BLaER1 treated with 17β-estradiol and CSF1 and Interleukin-3, amounts not matched to agents 10 nM and 100 nM (cell line): ENCODE results near the gene ARHGAP8.

Experiments used
- H3K27ac ChIP-seq, 11 experiments: shearing (Covaris generic); formaldehyde crosslinking; 2 replicates each; pipeline ENCODE4 v1.8.1; 2022
- H3K27me3 ChIP-seq, 11 experiments: shearing (Covaris generic); formaldehyde crosslinking; 2 replicates each; pipeline ENCODE4 v1.8.1; 2022
- H3K36me3 ChIP-seq, 11 experiments: shearing (Covaris generic); formaldehyde crosslinking; 2 replicates each; pipeline ENCODE4 v1.8.1; 2022
- H3K4me1 ChIP-seq, 10 experiments: shearing (Covaris generic); formaldehyde crosslinking; 2 replicates each; pipeline ENCODE4 v1.8.1; 2022
- H3K4me2 ChIP-seq, 11 experiments: shearing (Covaris generic); formaldehyde crosslinking; 2 replicates each; pipeline ENCODE4 v1.8.1; 2022
- H3K4me3 ChIP-seq, 10 experiments: shearing (Covaris generic); formaldehyde crosslinking; 2 replicates each; pipeline ENCODE4 v1.8.1; 2022
- H3K9ac ChIP-seq, 11 experiments: shearing (Covaris generic); formaldehyde crosslinking; 2 replicates each; pipeline ENCODE4 v1.8.1; 2022
- H3K9me3 ChIP-seq, 11 experiments: shearing (Covaris generic); formaldehyde crosslinking; replicated peaks in 1 of 11; 2 replicates each; pipeline ENCODE4 v1.8.1; 2022
- H4K20me1 ChIP-seq, 11 experiments: shearing (Covaris generic); formaldehyde crosslinking; 2 replicates each; pipeline ENCODE4 v1.8.1; 2022
- Cebpa-rat ChIP-seq, 11 experiments: shearing (Covaris generic); IDR thresholded peaks; 2 replicates each; pipeline ENCODE4 v1.8.1; 2022

ARHGAP8 gene

GRCh38 chr22:44862281-44862680 is 109.9 kb downstream of the ARHGAP8 start:
- no peaks in the 10 kb centered on the region for H3K36me3 ChIP-seq
- H3K27me3 ChIP-seq: no peaks in the 10 kb centered on the region
- H3K4me3 ChIP-seq: no peak overlapping the region
- H3K9me3 ChIP-seq: no peaks in the 10 kb centered on the region; a peak in 1 of 22 replicates
- no peak overlapping the region for H3K9ac ChIP-seq
- H3K4me1 ChIP-seq: no peaks in the 10 kb centered on the region
- no peak overlapping the region for H3K4me2 ChIP-seq
- H3K27ac ChIP-seq: no peak overlapping the region
- TF ChIP-seq Cebpa-rat (IDR thresholded peaks at IDR 0.05): no peak
- no peaks in the 10 kb centered on the region for H4K20me1 ChIP-seq

GRCh38 chr22:44862981-44863860 is 110.8 kb downstream of the ARHGAP8 start:
- no peaks in the 10 kb centered on the region for H4K20me1 ChIP-seq
- no peak overlapping the region for H3K4me2 ChIP-seq
- TF ChIP-seq Cebpa-rat (IDR thresholded peaks at IDR 0.05): no peak
- no peaks in the 10 kb centered on the region for H3K36me3 ChIP-seq
- no peaks in the 10 kb centered on the region; a peak in 1 of 22 replicates for H3K9me3 ChIP-seq
- H3K4me3 ChIP-seq: no peak overlapping the region
- H3K27ac ChIP-seq: no peak overlapping the region
- H3K9ac ChIP-seq: no peak overlapping the region
- no peaks in the 10 kb centered on the region for H3K27me3 ChIP-seq
- no peaks in the 10 kb centered on the region for H3K4me1 ChIP-seq

GRCh38 chr22:44865193-44866057 is 113.0 kb downstream of the ARHGAP8 start:
- Histone ChIP-seq H3K4me3 (no peak overlapping the region), H3K9ac (no peak overlapping the region), H3K9me3 (no peaks in the 10 kb centered on the region; a peak in 1 of 22 replicates), H3K4me2 (no peak overlapping the region), H3K27me3 (no peaks in the 10 kb centered on the region), H3K27ac (no peak overlapping the region), H4K20me1 (no peaks in the 10 kb centered on the region), H3K4me1 (peaks cover 0 to 18% (median 10%) of the 10 kb centered on the region in 10 experiments; a peak in 13 of 20 replicates), H3K36me3 (no peaks in the 10 kb centered on the region)
- TF ChIP-seq Cebpa-rat (IDR thresholded peaks at IDR 0.05): no peak

- no peak overlapping the region for H3K4me3 ChIP-seq
- peaks cover 11 to 18% (median 13%) of the 10 kb centered on the region in 11 experiments for H3K9me3 ChIP-seq
- peak overlapping the region in 3 of 11 experiments; percentile 4 to 46 (median 23); a peak in 2 of 22 replicates for H3K4me2 ChIP-seq
- H3K36me3 ChIP-seq: peaks cover 0 to 6% (median 0%) of the 10 kb centered on the region in 11 experiments; a peak in 3 of 22 replicates
- no peaks in the 10 kb centered on the region for H4K20me1 ChIP-seq
- no peak for TF ChIP-seq Cebpa-rat (IDR thresholded peaks at IDR 0.05)
- no peak overlapping the region for H3K9ac ChIP-seq
- no peaks in the 10 kb centered on the region for H3K27me3 ChIP-seq
- H3K4me1 ChIP-seq: peaks cover 0 to 18% (median 10%) of the 10 kb centered on the region in 10 experiments; a peak in 13 of 20 replicates
- H3K27ac ChIP-seq: peak overlapping the region in 2 of 11 experiments; percentile 47 to 48; a peak in 2 of 22 replicates
Measured at GRCh38 chr22:44869196-44869595, 116.8 kb downstream of the ARHGAP8 start.

GRCh38 chr22:44870021-44870420 is 117.6 kb downstream of the ARHGAP8 start:
- Histone ChIP-seq H3K9ac (0 out of 22 replicates have a peak overlapping the region, but pooled peaks of 1 of the 11 experiments have one; percentile 2), H3K27me3 (no peaks in the 10 kb centered on the region), H3K36me3 (peaks cover 0 to 6% (median 0%) of the 10 kb centered on the region in 11 experiments; a peak in 3 of 22 replicates), H4K20me1 (no peaks in the 10 kb centered on the region), H3K4me1 (peaks cover 0 to 18% (median 10%) of the 10 kb centered on the region in 10 experiments; a peak in 13 of 20 replicates), H3K4me2 (peak overlapping the region in 10 of 11 experiments; percentile 4 to 49 (median 34); a peak in 14 of 22 replicates), H3K27ac (peak overlapping the region in 4 of 11 experiments; percentile 7 to 48 (median 40); a peak in 6 of 22 replicates), H3K9me3 (peaks cover 11 to 18% (median 13%) of the 10 kb centered on the region in 11 experiments), H3K4me3 (no peak overlapping the region)
- no peak for TF ChIP-seq Cebpa-rat (IDR thresholded peaks at IDR 0.05)

GRCh38 chr22:44871782-44872181 is 119.4 kb downstream of the ARHGAP8 start:
- Histone ChIP-seq H3K4me2 (no peak overlapping the region), H3K36me3 (peaks cover 0 to 6% (median 0%) of the 10 kb centered on the region in 11 experiments; a peak in 3 of 22 replicates), H3K27ac (no peak overlapping the region), H4K20me1 (no peaks in the 10 kb centered on the region), H3K27me3 (no peaks in the 10 kb centered on the region), H3K9ac (no peak overlapping the region), H3K4me1 (peaks cover 0 to 18% (median 10%) of the 10 kb centered on the region in 10 experiments; a peak in 13 of 20 replicates), H3K4me3 (no peak overlapping the region), H3K9me3 (peaks cover 14 to 21% (median 17%) of the 10 kb centered on the region in 11 experiments)
- TF ChIP-seq Cebpa-rat (IDR thresholded peaks at IDR 0.05): no peak

GRCh38 chr22:44876921-44877320 is 124.5 kb downstream of the ARHGAP8 start:
- H3K4me2 ChIP-seq: no peak overlapping the region
- no peak overlapping the region for H3K27ac ChIP-seq
- H3K36me3 ChIP-seq: peaks cover 0 to 1% (median 0%) of the 10 kb centered on the region in 11 experiments; a peak in 3 of 22 replicates
- no peak overlapping the region for H3K4me3 ChIP-seq
- H3K4me1 ChIP-seq: no peaks in the 10 kb centered on the region
- no peak overlapping the region for H3K9ac ChIP-seq
- no peaks in the 10 kb centered on the region for H4K20me1 ChIP-seq
- peaks cover 12 to 24% (median 18%) of the 10 kb centered on the region in 11 experiments for H3K9me3 ChIP-seq
- no peak for TF ChIP-seq Cebpa-rat (IDR thresholded peaks at IDR 0.05)
- H3K27me3 ChIP-seq: no peaks in the 10 kb centered on the region

- H4K20me1 ChIP-seq: no peaks in the 10 kb centered on the region
- H3K9me3 ChIP-seq: peaks cover 10 to 18% (median 14%) of the 10 kb centered on the region in 11 experiments
- no peak overlapping the region for H3K27ac ChIP-seq
- no peak overlapping the region for H3K4me3 ChIP-seq
- H3K27me3 ChIP-seq: no peaks in the 10 kb centered on the region
- H3K4me1 ChIP-seq: no peaks in the 10 kb centered on the region
- H3K4me2 ChIP-seq: no peak overlapping the region
- no peaks in the 10 kb centered on the region for H3K36me3 ChIP-seq
- no peak for TF ChIP-seq Cebpa-rat (IDR thresholded peaks at IDR 0.05)
- H3K9ac ChIP-seq: no peak overlapping the region
Measured at GRCh38 chr22:44878483-44879300, 126.3 kb downstream of the ARHGAP8 start.
